NCI-H446 (cell line): ENCODE results near the gene FBLN2.
A peak's percentile ranks its signal among the peaks of the same experiment; 100 is the strongest.
"Not testable (repeated sequence)": the region's sequence is repeated elsewhere in the genome, so short reads cannot be mapped to it uniquely, and the experiment has no call there.

Source experiments
- DNase-seq, 2 experiments: peaks; one replicate each; lab custom pipeline; 2025; lab: John Stamatoyannopoulos, UW

FBLN2 gene

GRCh38 chr3:13548696-13549622, at the start of gene FBLN2:
TSS of gene FBLN2 (plus strand) at chr3:13549125. CDS start at chr3:13570356, 21,231 bp downstream.
- no peak for DNase-seq

DNA sequence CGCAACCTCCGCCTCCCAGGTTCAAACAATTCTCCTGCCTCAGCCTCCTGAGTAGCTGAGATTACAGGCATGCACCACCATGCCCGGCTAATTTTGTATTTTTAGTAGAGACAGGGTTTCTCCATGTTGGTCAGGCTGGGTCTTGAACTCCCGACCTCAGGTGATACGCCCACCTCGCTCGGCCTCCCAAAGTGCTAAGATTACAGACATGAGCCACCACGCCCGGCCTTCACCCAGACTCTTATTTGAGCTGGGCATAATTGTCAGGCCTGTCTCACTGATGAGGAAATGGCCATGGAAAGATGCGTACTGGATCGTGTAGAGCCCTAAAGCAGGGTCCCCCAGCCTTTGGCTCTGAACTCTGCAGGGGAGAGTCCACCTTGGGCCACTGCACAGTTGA, 49.7 kb upstream of the FBLN2 start:
- DNase-seq: not testable (repeated sequence)

GRCh38 chr3:13500133-13500885, 48.6 kb upstream of the FBLN2 start:
- no peak for DNase-seq

- DNase-seq: no peak
Measured at GRCh38 chr3:13501056-13501455, 47.9 kb upstream of the FBLN2 start.

GRCh38 chr3:13501521-13501920, 47.4 kb upstream of the FBLN2 start:
- no peak for DNase-seq

- DNase-seq: no peak
Measured at GRCh38 chr3:13501958-13502790, 46.8 kb upstream of the FBLN2 start.

DNA sequence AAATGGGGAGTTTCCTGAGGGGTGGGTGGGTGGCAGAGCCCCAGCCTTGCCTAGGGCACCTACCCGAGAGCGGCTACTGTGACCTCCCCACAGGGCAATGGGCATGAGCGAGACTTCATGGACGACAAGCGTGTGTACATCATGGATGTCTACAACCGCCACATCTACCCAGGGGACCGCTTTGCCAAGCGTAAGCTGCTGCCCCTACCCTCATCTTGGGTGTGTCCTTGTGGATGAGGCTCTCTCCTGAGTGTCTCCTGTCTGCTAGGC, 46.2 kb upstream of the FBLN2 start:
- DNase-seq: no peak

- DNase-seq: no peak
Measured at GRCh38 chr3:13504161-13504831, 44.6 kb upstream of the FBLN2 start.

GRCh38 chr3:13505147-13506130, 43.5 kb upstream of the FBLN2 start:
- DNase-seq: no peak

- no peak for DNase-seq
Measured at GRCh38 chr3:13506239-13506638, 42.7 kb upstream of the FBLN2 start.

DNA sequence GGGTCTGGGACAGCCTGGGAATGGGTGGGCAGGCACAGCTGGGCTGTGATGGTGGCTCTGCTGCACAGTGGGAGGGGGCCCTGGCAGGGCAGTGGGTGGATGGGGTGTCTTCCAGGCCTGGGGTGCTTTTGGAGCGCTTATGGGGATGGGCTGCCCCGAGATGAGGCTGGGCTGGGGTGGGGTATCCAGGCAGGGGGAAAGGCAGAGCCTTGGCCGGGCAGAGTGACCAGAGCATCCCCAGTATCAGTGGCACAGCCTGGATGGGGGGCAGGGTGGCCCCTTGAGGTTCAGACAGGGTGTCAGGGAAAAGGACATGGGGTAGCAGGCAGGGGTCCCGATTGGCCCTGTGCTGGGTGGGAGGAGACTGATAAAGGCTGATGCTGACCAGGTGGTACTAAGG, 42.2 kb upstream of the FBLN2 start:
- DNase-seq: no peak

GRCh38 chr3:13507247-13507569, 41.7 kb upstream of the FBLN2 start:
- DNase-seq: no peak

DNA sequence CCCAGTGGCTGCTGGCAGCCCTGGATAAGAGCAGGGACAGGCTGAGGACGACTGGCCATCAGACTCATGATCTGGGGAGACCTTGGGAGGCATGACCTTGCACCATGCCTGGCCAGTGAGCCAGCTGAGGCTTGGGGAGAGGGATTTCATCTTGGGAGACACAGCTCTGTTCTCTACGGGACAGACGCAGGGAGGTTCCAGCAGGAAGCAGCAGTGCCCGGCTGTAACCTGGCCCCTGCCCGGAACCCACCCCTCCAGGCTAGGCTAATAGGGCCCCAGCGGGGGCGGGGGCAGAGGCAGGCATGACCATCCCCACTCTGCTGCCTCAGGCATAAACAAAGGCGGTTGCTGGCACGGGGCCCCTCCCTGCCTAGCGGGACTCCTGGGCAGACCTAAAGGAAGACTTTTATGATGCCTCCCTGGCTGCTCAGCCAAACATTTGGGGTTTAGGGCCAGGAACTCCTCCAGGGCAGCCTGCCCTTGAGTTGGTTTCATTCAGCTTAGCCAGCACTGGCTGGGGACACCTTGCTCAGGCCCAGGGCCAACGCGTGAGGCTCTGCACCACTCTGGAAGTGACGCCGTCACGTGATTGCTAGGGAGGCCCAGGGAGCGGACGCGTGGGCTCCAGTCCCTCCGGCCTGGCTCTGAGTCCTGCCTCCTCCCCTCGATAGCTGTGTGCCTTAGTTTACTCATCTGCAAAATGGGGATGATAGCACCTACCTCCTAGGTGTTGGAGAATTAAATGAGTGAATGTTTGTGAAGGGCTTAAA, 41.2 kb upstream of the FBLN2 start:
- peak in 1 of 2 experiments; percentile 24 for DNase-seq

GRCh38 chr3:13508496-13508895, 40.4 kb upstream of the FBLN2 start:
- no peak for DNase-seq

DNA sequence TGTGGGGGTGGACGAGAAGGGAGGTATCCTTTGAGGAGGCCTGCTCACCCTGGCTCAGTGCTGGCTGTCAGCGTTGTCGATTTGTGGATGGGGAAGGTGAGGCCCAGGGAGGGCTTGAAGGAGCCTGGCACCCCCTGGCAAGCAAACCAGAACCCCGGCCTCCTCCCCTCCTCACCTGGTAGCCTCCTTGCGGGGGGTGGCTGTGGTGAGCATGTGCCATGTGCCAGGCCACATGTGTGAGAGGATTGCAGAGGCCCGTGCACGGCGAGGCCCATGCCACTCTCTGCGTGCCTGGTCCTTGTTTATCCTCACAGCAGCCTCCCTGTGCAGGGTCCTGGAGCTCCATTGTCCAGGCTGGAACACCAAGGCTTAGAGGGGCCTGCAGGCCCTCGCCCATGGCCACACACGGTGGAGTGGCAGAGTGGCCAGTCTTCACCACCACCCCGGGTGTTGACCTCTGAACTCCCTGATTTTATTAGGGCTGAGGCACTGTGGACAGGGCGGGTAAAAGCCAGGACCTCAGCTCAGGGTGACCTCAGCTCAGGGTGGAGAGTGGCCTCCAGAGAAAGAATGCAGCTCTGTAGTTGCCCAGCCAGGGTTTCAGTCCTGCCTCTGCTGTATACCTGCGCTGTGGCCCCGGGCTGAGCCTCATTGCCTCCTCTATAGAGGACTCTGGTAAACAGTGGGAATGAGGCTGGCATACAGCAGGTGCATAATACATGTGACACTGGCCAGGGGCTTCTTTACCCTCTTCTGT, 39.7 kb upstream of the FBLN2 start:
- DNase-seq: no peak

DNA sequence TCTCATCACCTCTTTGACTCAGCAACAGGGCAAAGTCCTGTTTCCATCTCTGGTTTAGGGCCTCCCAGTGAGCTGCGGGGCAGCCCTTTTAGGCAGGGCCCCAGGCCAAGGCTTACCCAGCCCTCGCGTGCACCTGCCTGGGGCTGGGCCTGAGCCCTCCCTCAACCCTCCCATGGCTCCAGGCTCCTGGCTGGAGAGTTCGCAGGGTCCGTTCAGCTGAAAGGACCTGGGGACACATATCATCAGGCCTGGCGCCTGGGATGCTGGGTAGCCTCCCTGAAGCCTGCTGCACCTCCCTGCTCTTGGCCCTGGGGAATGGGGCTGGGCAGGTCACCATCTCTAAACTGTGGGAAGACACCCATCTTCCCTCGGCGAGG, 39.1 kb upstream of the FBLN2 start:
- no peak for DNase-seq

DNA sequence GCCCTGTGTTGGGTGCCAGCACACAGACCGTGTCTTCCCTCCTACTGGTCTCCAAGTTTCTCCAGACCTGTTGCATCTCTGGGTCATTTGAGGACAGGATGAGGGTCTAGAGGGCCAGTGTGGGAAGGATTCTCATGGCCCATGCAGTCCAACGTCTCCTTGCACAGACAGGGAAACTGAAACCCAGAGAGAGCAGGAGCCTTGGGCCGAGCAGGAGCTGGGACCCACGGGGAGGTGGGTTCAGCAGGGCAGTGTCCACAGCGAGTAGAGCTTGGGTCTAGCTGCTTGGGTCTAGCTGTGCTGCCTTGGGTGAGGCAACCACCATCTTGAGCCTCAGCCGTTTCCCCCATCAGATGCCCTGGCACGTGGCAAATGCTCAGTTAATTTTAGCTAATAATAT, 36.5 kb upstream of the FBLN2 start:
- no peak for DNase-seq

DNA sequence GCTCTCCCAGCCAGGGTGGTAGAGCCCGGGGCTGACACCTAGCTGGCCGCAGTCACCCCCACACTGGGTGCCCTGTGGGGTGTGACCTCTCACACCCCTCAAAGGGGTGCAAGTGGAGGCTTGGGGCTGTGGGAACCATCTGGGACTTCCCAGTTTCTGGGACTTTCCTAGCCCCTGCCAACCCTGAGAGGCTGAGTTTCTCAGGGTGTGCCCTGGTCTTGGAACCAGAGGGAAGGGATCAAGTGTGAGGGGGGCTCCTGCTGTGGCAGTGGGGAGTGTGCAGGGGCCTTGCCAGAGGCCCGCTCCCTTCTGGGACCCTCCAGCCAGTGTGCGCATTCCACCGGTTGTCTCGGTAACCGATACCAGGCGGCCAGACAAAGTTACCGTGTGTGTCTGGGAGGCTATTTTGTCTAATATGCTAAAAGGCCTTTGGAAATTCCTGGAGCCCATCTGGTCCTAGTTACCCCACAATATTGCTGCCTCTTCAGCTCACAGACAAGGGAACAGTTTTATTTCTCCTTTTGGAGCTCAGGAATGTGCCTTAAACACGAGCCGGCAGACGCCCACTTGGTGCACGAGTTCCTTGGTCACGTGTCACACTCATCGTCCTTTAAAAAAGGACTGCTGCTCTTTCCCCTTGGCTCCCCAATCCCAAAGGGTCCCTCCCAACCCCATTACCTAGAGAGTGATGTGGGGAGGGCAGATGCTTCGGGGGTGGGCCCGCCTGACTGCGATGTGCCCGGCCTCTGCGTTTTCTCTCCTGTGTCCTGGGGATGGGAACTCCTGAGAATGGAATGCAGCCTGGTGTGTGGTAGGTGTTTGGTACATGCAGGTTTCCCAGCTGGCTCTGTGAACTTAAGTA, 35.6 kb upstream of the FBLN2 start:
- DNase-seq: no peak
